Prostate gland (tissue), 2 donors: ENCODE measurements around the gene ATP13A1.

Experiments used
- CTCF ChIP-seq, 4 experiments: fragments of 200-600 bp in 2 of 4; fragments of 450-650 bp in 2 of 4; sonication (generic) in 2 of 4; IDR thresholded peaks; 1 replicate in 3 of 4; 2 replicates in 1 of 4; pipeline ENCODE4 v1.5.1; 2016 to 2019; ENCODE audit warnings: antibody characterized with exemption in 4 of 4, mild to moderate bottlenecking in 2 of 4, moderate library complexity in 2 of 4
- POLR2A ChIP-seq: fragments of 450-650 bp; IDR thresholded peaks from one replicate; pipeline ENCODE4 v1.6.1; 2016; ENCODE audit warnings: antibody characterized with exemption, mild to moderate bottlenecking
- POLR2AphosphoS5 ChIP-seq: sonication (generic); formaldehyde crosslinking; IDR thresholded peaks from one replicate; pipeline ENCODE4 v1.6.1; 2017; ENCODE audit warnings: antibody characterized with exemption

- TF ChIP-seq CTCF (IDR thresholded peaks at IDR 0.05) (no peak), POLR2A (no peak), POLR2AphosphoS5 (no peak)
These were observed 18.1 kb downstream of the ATP13A1 start for GRCh38 chr19:19645233-19645870.
